H1 (cell line): Measurements from ENCODE around the gene RTP1. TPM values are rescaled to one million over a fixed set of nuclear protein-coding genes. Genes with fewer than 3 reads are reported as not detected.

Experiments
- CTCF ChIA-PET: fragments of 300-600 bp; sonication (Branson Sonifier 250); formaldehyde crosslinking; loops from one replicate; lab custom pipeline; 2021; ENCODE audit not compliant: partially characterized antibody; lab: Charles Lee
- POLR2A ChIA-PET: fragments of 300-600 bp; sonication (Branson Sonifier 250); formaldehyde crosslinking; loops from one replicate; lab custom pipeline; 2021; ENCODE audit warnings: inconsistent platforms; ENCODE audit not compliant: partially characterized antibody; lab: Charles Lee
- DNase-seq, 2 experiments: peaks; one replicate each; pipeline versions ENCODE4 v3.0.0 to v3.0.0-alpha.2; 2010 to 2022; ENCODE audit warnings: low spot score in 2 of 2, low read depth in 1 of 2, mixed read lengths in 1 of 2
- FAIRE-seq: peaks from 2 replicates; lab custom pipeline; 2011; peaks lifted over from hg19 to GRCh38; lab: Jason Lieb, UNC
- H2AFZ ChIP-seq: 2 replicates; pipeline ENCODE4 v1.8.1; 2012; ENCODE audit warnings: low read length, inconsistent platforms
- H2AK5ac ChIP-seq: 2 replicates; pipeline ENCODE4 v1.6.1; 2013; ENCODE audit warnings: low read depth, low read length
- H2BK120ac ChIP-seq: replicated peaks from 2 replicates; pipeline ENCODE3; 2013; ENCODE audit warnings: low read depth, low read length, inconsistent platforms
- H2BK12ac ChIP-seq: 2 replicates; pipeline ENCODE4 v1.6.1; 2013; ENCODE audit warnings: low read depth, low read length
- H2BK15ac ChIP-seq: 2 replicates; pipeline ENCODE4 v1.6.1; 2013; ENCODE audit warnings: low read length
- H2BK20ac ChIP-seq: 2 replicates; pipeline ENCODE4 v1.6.1; 2013; ENCODE audit warnings: low read length
- H2BK5ac ChIP-seq: 2 replicates; pipeline ENCODE4 v1.6.1; 2013; ENCODE audit warnings: low read depth, low read length
- H3K14ac ChIP-seq: 2 replicates; pipeline ENCODE4 v1.6.1; 2013; ENCODE audit warnings: inconsistent platforms; ENCODE audit not compliant: insufficient read length
- H3K18ac ChIP-seq: 2 replicates; pipeline ENCODE4 v1.6.1; 2013; ENCODE audit warnings: low read length; ENCODE audit errors: extremely low read depth
- H3K23ac ChIP-seq: 2 replicates; pipeline ENCODE4 v1.6.1; 2013; ENCODE audit warnings: inconsistent platforms; ENCODE audit not compliant: insufficient read length
- H3K23me2 ChIP-seq: 2 replicates; pipeline ENCODE4 v1.6.1; 2013; ENCODE audit warnings: low read depth, low read length
- H3K27ac ChIP-seq: 2 replicates; pipeline ENCODE4 v1.6.1; 2011; ENCODE audit warnings: low read depth, low read length, inconsistent platforms
- H3K27me3 ChIP-seq, 4 experiments: replicated peaks in 1 of 4; 1 replicate in 1 of 4; 2 replicates in 3 of 4; pipeline versions ENCODE4 v1.6.1 to v1.8.1; 2011 to 2013; ENCODE audit warnings: low read length in 3 of 4, mild to moderate bottlenecking in 3 of 4, inconsistent platforms in 2 of 4, mixed read lengths in 2 of 4, moderate library complexity in 1 of 4; ENCODE audit not compliant: control insufficient read depth in 3 of 4, insufficient read depth in 3 of 4; ENCODE audit errors: extremely low read depth in 1 of 4
- H3K36me3 ChIP-seq, 4 experiments: 2 replicates each; pipeline versions ENCODE4 v1.6.1 to v1.8.1; 2011 to 2013; ENCODE audit warnings: mild to moderate bottlenecking in 4 of 4, low read length in 3 of 4, moderate library complexity in 2 of 4, control low read depth in 1 of 4, inconsistent platforms in 1 of 4; ENCODE audit not compliant: insufficient read depth in 4 of 4, control insufficient read depth in 2 of 4
- H3K4ac ChIP-seq: replicated peaks from 2 replicates; pipeline ENCODE3; 2013; ENCODE audit warnings: low read length, low read depth, mixed read lengths, inconsistent platforms; ENCODE audit not compliant: insufficient read length
- H3K4me1 ChIP-seq, 4 experiments: replicated peaks in 1 of 4; 1 replicate in 1 of 4; 2 replicates in 3 of 4; pipeline versions ENCODE4 v1.6.1 to v1.8.1; 2011 to 2013; ENCODE audit warnings: low read length in 3 of 4, inconsistent platforms in 2 of 4, mixed read lengths in 1 of 4; ENCODE audit not compliant: insufficient read depth in 4 of 4, control insufficient read depth in 3 of 4
- H3K4me2 ChIP-seq, 2 experiments: 2 replicates each; pipeline versions ENCODE4 v1.6.1 to v1.8.1; 2011 to 2013; ENCODE audit warnings: low read depth in 2 of 2, low read length in 2 of 2, control low read depth in 1 of 2, inconsistent platforms in 1 of 2, mild to moderate bottlenecking in 1 of 2; ENCODE audit not compliant: insufficient read depth in 1 of 2
- H3K4me3 ChIP-seq, 4 experiments: fragments of 200-600, 300-600 bp in 1 of 4; sonication (generic), shearing (Covaris generic), sonication (Bioruptor Twin) in 1 of 4; 2 replicates each; pipeline versions ENCODE4 v1.5.1 to v1.8.1; 2011 to 2016; ENCODE audit warnings: low read length in 4 of 4, low read depth in 3 of 4, control low read depth in 2 of 4, inconsistent platforms in 2 of 4, mild to moderate bottlenecking in 2 of 4, mixed read lengths in 1 of 4, moderate library complexity in 1 of 4; ENCODE audit not compliant: insufficient read depth in 2 of 4; ENCODE audit errors: extremely low read depth in 1 of 4
- H3K56ac ChIP-seq: replicated peaks from 2 replicates; pipeline ENCODE3; 2013; ENCODE audit warnings: low read depth, mild to moderate bottlenecking, mixed read lengths, low read length, inconsistent platforms; ENCODE audit not compliant: insufficient read length
- H3K79me1 ChIP-seq: 2 replicates; pipeline ENCODE4 v1.6.1; 2013; ENCODE audit warnings: low read depth, low read length, control low read depth
- H3K79me2 ChIP-seq, 2 experiments: 2 replicates each; pipeline versions ENCODE4 v1.6.1 to v1.8.1; 2012 to 2013; ENCODE audit warnings: low read length in 2 of 2, mild to moderate bottlenecking in 2 of 2, inconsistent platforms in 1 of 2; ENCODE audit not compliant: insufficient read depth in 2 of 2, control insufficient read depth in 1 of 2
- H3K9ac ChIP-seq, 4 experiments: replicated peaks in 1 of 4; 1 replicate in 1 of 4; 2 replicates in 3 of 4; pipeline versions ENCODE4 v1.6.1 to v1.8.1; 2011 to 2013; ENCODE audit warnings: low read depth in 3 of 4, low read length in 3 of 4, control low read depth in 2 of 4, mild to moderate bottlenecking in 2 of 4, moderate library complexity in 2 of 4, inconsistent platforms in 1 of 4; ENCODE audit errors: extremely low read depth in 1 of 4
- H3K9me3 ChIP-seq, 2 experiments: 2 replicates each; pipeline versions ENCODE4 v1.6.1 to v1.8.1; 2012 to 2013; ENCODE audit warnings: mild to moderate bottlenecking in 2 of 2, moderate library complexity in 2 of 2, control low read depth in 1 of 2, inconsistent platforms in 1 of 2, low read depth in 1 of 2, low read length in 1 of 2, mixed read lengths in 1 of 2; ENCODE audit not compliant: insufficient read depth in 2 of 2
- H4K20me1 ChIP-seq, 2 experiments: replicated peaks in 1 of 2; 2 replicates each; pipeline versions ENCODE3 to v1.8.1; 2011 to 2013; ENCODE audit warnings: inconsistent platforms in 2 of 2, low read length in 2 of 2, mild to moderate bottlenecking in 1 of 2; ENCODE audit not compliant: insufficient read depth in 2 of 2, control insufficient read depth in 1 of 2
- H4K5ac ChIP-seq: 2 replicates; pipeline ENCODE4 v1.6.1; 2013; ENCODE audit warnings: low read length, low read depth, mixed read lengths, inconsistent platforms; ENCODE audit not compliant: insufficient read length
- H4K8ac ChIP-seq: 2 replicates; pipeline ENCODE4 v1.8.0; 2013; ENCODE audit warnings: mild to moderate bottlenecking, moderate library complexity, low read length, inconsistent platforms; ENCODE audit not compliant: insufficient read depth; ENCODE audit errors: extremely low read depth
- H4K91ac ChIP-seq: replicated peaks from 2 replicates; pipeline ENCODE3; 2013; ENCODE audit warnings: low read length, mixed read lengths, inconsistent platforms; ENCODE audit not compliant: insufficient read length
- BACH1 ChIP-seq: IDR thresholded peaks from 2 replicates; pipeline ENCODE4 v1.6.1; 2012; ENCODE audit warnings: low read length, improper control_type of control experiment
- MAFK ChIP-seq: IDR thresholded peaks from 2 replicates; pipeline ENCODE4 v1.6.1; 2012; ENCODE audit warnings: low read depth, mild to moderate bottlenecking, improper control_type of control experiment, low read length
- PHF8 ChIP-seq: fragments of 200-600 bp; sonication (generic); conservative IDR thresholded peaks from 2 replicates; pipeline ENCODE4 v1.7.1; 2012; ENCODE audit warnings: low read depth, mild to moderate bottlenecking, inconsistent platforms, low read length, moderate library complexity
- SAP30 ChIP-seq: fragments of 300-600 bp; sonication (generic); IDR thresholded peaks from 2 replicates; pipeline ENCODE4 v1.7.1; 2012; ENCODE audit warnings: low read length, moderate library complexity, mild to moderate bottlenecking, inconsistent platforms; ENCODE audit not compliant: insufficient read depth, insufficient replicate concordance
- TAF7 ChIP-seq: optimal IDR thresholded peaks from 2 replicates; pipeline ENCODE3; 2011; ENCODE audit warnings: low read depth, mild to moderate bottlenecking, inconsistent platforms, low read length, moderate library complexity, borderline replicate concordance
- ZNF274 ChIP-seq: IDR thresholded peaks from 2 replicates; pipeline ENCODE4 v1.7.0; 2012; ENCODE audit warnings: low read length, borderline replicate concordance; ENCODE audit errors: extremely low read depth
- WGBS, 2 experiments: shearing (Covaris generic) in 1 of 2; methylation state at CpG; one replicate each; pipeline versions ENCODE4 v1.1.6 to v1.1.7; 2013 to 2015; ENCODE audit warnings: low lambda C conversion rate in 2 of 2, mixed read lengths in 2 of 2, inconsistent platforms in 1 of 2, low coverage in 1 of 2, missing lambda C conversion rate in 1 of 2; ENCODE audit not compliant: insufficient replicate concordance in 2 of 2, insufficient coverage in 1 of 2, insufficient read length in 1 of 2; ENCODE audit errors: extremely low coverage in 1 of 2, missing lambda C conversion rate in 1 of 2; 5-methylcytosine and 5-hydroxymethylcytosine counted together
- polyA plus RNA-seq, 7 experiments: library from polyadenylated mRNA; depleted of rRNA in 3 of 7; stranded (reverse) in 5 of 7; unstranded in 2 of 7; fragments of >200 nt in 5 of 7; fragments of 200-250 nt in 2 of 7; gene quantifications; 1 replicate in 5 of 7; 2 replicates in 1 of 7; 4 replicates in 1 of 7; pipeline versions ENCODE4 v1.2.1 to v1.2.3, GENCODE V29; 2011 to 2013; ENCODE audit warnings: missing spikeins in 2 of 7, mixed read lengths in 2 of 7
- total RNA-seq: library from RNA; stranded (reverse); fragmentation: NEBNext Ultra II Directional; extraction: Animal tissue kit (Norgen Biotek cat#: 25700); gene quantifications from 2 replicates; pipeline ENCODE4 v1.2.1, GENCODE V29; 2021
- TF ChIP-seq, protein P1 (sequence below), 3 experiments: IDR thresholded peaks; 1 replicate in 2 of 3; 2 replicates in 1 of 3; pipeline versions ENCODE4 v1.5.1 to v1.6.1; 2011; ENCODE audit warnings: low read length in 3 of 3, mild to moderate bottlenecking in 3 of 3, inconsistent platforms in 2 of 3, low read depth in 1 of 3, moderate library complexity in 1 of 3; ENCODE audit not compliant: insufficient read depth in 1 of 3; ENCODE audit errors: control extremely low read depth in 1 of 3
- TF ChIP-seq, protein P2 (sequence below): IDR thresholded peaks from 2 replicates; pipeline ENCODE4 v1.6.1; 2011; ENCODE audit warnings: low read depth, mild to moderate bottlenecking, low read length; ENCODE audit not compliant: insufficient read depth

The RTP1 gene
- total and polyA plus RNA-seq, 2 of the 8 experiments (the other 6 are each of a cell fraction or from before 2014, with no cell fraction given): 2.9 to 3.0 TPM

DNA sequence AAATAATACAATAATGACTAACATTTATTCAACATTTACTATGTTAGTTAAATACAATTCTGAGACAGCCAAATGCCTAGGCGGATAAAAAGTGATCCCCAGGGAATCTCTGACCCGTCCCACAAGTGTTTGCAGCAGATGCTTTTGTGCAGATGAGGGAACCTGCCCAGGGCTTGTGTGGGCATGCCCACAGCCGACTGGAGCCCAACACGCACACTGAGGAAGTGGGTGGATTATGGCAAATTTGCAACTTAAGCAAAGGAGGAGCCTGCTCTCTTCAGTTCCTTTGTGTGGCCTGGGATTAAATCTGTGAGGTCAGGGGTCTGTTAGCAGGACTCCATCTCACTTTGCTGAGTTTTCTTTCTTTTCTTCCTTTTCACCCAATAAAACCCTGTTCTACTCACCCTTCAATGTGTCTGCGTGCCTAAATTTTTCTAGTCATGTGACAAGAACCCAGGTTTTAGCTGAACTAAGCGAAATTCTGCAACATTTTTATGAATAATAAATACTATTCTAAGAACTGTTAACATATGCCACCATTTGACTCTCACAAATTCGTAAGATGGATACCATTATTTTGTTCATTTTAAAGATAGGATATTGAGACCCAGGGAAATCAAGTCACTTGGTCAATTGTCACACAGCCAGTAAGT is 13.9 kb upstream of the RTP1 start:
- Histone ChIP-seq H3K18ac (peak overlapping the region; percentile 84), H3K79me1 (no peaks in the 10 kb centered on the region; the same call in 1 of the 2 replicates), H3K14ac (no peak overlapping the region), H3K4me2 (0 out of 4 replicates have a peak overlapping the region, but pooled peaks of 1 of the 2 experiments have one; percentile 0), H3K4ac (peak overlapping the region; percentile 86), H3K4me3 (no peak overlapping the region), H2BK5ac (peak overlapping the region; percentile 93; the same call in 1 of the 2 replicates), H2AK5ac (peak overlapping the region; percentile 87; the same call in 1 of the 2 replicates), H2BK12ac (peak overlapping the region; percentile 94), H2AFZ (no peak overlapping the region), H4K5ac (peak overlapping the region; percentile 78), H3K79me2 (peaks cover 0 to 11% of the 10 kb centered on the region in 2 experiments; a peak in 2 of 4 replicates), H4K20me1 (no peaks in the 10 kb centered on the region), H2BK15ac (no peak overlapping the region), H3K23me2 (no peaks in the 10 kb centered on the region), H4K91ac (peak overlapping the region; percentile 99), H3K23ac (no peak overlapping the region), H3K27ac (peak overlapping the region; percentile 53; the same call in 1 of the 2 replicates), H3K36me3 (no peaks in the 10 kb centered on the region), H3K9me3 (no peaks in the 10 kb centered on the region; a peak in 1 of 4 replicates), H2BK20ac (peak overlapping the region; percentile 100), H4K8ac (no peak overlapping the region), H3K4me1 (peaks cover 9 to 42% (median 32%) of the 10 kb centered on the region in 4 experiments), H3K56ac (peak overlapping the region; percentile 91), H3K9ac (no peak overlapping the region; a peak in 2 of 7 replicates), H2BK120ac (peak overlapping the region; percentile 100), H3K27me3 (no peaks in the 10 kb centered on the region)
- ChIA-PET POLR2A (interaction anchor here (1.3 to 3.1 kb wide), 7 partner anchors 9 to 399 kb away, joined by 3 to 17 read pairs (median 8); no protein-coding TSS in a partner anchor), CTCF (interaction anchor here (1.4 to 2.4 kb wide), 3 partner anchors 14 to 19 kb away, joined by 3 to 10 read pairs (median 3); partner anchors contain the start of gene RTP1)
- 59% methylated on average over 7 of the region's 7 CpGs; no CpG with 5 or more reads in 1 of the 2 experiments for WGBS, 2 experiments
- no peak for DNase-seq
- no peak for FAIRE-seq
- TF ChIP-seq PHF8 (no peak), SAP30 (no peak), MAFK (no peak), BACH1 (no peak), TAF7 (peak; percentile 31), ZNF274 (no peak)
- TF ChIP-seq, protein P1, sequence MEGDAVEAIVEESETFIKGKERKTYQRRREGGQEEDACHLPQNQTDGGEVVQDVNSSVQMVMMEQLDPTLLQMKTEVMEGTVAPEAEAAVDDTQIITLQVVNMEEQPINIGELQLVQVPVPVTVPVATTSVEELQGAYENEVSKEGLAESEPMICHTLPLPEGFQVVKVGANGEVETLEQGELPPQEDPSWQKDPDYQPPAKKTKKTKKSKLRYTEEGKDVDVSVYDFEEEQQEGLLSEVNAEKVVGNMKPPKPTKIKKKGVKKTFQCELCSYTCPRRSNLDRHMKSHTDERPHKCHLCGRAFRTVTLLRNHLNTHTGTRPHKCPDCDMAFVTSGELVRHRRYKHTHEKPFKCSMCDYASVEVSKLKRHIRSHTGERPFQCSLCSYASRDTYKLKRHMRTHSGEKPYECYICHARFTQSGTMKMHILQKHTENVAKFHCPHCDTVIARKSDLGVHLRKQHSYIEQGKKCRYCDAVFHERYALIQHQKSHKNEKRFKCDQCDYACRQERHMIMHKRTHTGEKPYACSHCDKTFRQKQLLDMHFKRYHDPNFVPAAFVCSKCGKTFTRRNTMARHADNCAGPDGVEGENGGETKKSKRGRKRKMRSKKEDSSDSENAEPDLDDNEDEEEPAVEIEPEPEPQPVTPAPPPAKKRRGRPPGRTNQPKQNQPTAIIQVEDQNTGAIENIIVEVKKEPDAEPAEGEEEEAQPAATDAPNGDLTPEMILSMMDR (IDR thresholded peaks at IDR 0.05; ENCODE audit: control extremely low read depth in 1 of 3, insufficient read depth in 1 of 3, low read depth in 1 of 3, low read length in 3 of 3): no peak
- TF ChIP-seq, protein P2, sequence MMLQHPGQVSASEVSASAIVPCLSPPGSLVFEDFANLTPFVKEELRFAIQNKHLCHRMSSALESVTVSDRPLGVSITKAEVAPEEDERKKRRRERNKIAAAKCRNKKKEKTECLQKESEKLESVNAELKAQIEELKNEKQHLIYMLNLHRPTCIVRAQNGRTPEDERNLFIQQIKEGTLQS: no peak
